GM12878 (cell line): ENCODE results near the gene R3HDM1. TPM values are rescaled to one million over a fixed set of nuclear protein-coding genes. Genes with fewer than 3 reads are reported as not detected.

Experiments used
- ATAC-seq: fragments of 200-7000 bp; cut with Tn5 transposase; 3 replicates; pipeline ENCODE4 v1.9.1; 2020; ENCODE audit warnings: mild to moderate bottlenecking, moderate library complexity
- BruUV-seq: library from RNA; stranded (reverse); fragments of 400-500 nt; replicated peaks from 2 replicates; lab custom pipeline; 2021; lab: Mats Ljungman, UMichigan
- CTCF ChIA-PET: fragments of 300-600 bp; sonication (Branson Sonifier 250); formaldehyde crosslinking; extraction: SDS; loops from one replicate; lab custom pipeline; 2021; ENCODE audit warnings: inconsistent platforms; lab: Yijun Ruan, JAX
- POLR2A ChIA-PET: fragments of 350-600 bp; formaldehyde crosslinking; extraction: SDS; loops from one replicate; lab custom pipeline; 2021; ENCODE audit warnings: inconsistent platforms; lab: Charles Lee
- RAD21 ChIA-PET: fragments of 300-600 bp; sonication (Branson Sonifier 250); formaldehyde crosslinking; loops from one replicate; lab custom pipeline; 2023; ENCODE audit warnings: antibody characterized with exemption; ENCODE audit not compliant: unreplicated experiment; lab: Charles Lee
- SMC1A ChIA-PET: fragments of 300-600 bp; sonication (Branson Sonifier 250); formaldehyde crosslinking; loops from one replicate; lab custom pipeline; 2023; ENCODE audit not compliant: unreplicated experiment, uncharacterized antibody; lab: Charles Lee
- DNase-seq: peaks from one replicate; pipeline ENCODE4 v3.0.0-alpha.2; 2011; ENCODE audit warnings: low read depth, low spot score
- FAIRE-seq: peaks from 3 replicates; lab custom pipeline; 2011; peaks lifted over from hg19 to GRCh38; lab: Jason Lieb, UNC
- H2AFZ ChIP-seq: 2 replicates; pipeline ENCODE4 v1.6.0; 2011; ENCODE audit warnings: low read depth, low read length, control low read depth; ENCODE audit not compliant: control insufficient read depth
- H3K27ac ChIP-seq: 2 replicates; pipeline ENCODE4 v1.5.1; 2011; ENCODE audit warnings: control low read depth; ENCODE audit not compliant: control insufficient read depth, insufficient read depth
- H3K27me3 ChIP-seq, 2 experiments: replicated peaks in 1 of 2; 2 replicates each; pipeline versions ENCODE4 v1.6.0 to v1.6.1; 2011; ENCODE audit warnings: low read length in 1 of 2; ENCODE audit not compliant: control insufficient read depth in 2 of 2, insufficient read depth in 2 of 2
- H3K36me3 ChIP-seq, 2 experiments: 2 replicates each; pipeline ENCODE4 v1.5.1; 2011; ENCODE audit warnings: low read length in 1 of 2; ENCODE audit not compliant: control insufficient read depth in 2 of 2, insufficient read depth in 2 of 2
- H3K4me1 ChIP-seq: 2 replicates; pipeline ENCODE4 v1.6.1; 2011; ENCODE audit warnings: mild to moderate bottlenecking, low read length, moderate library complexity, mixed read lengths; ENCODE audit not compliant: control insufficient read depth, insufficient read depth
- H3K4me2 ChIP-seq: 2 replicates; pipeline ENCODE4 v1.6.0; 2011; ENCODE audit warnings: control low read depth; ENCODE audit not compliant: control insufficient read depth, insufficient read depth
- H3K4me3 ChIP-seq: fragments of 200-600 bp; sonication (generic); 2 replicates; pipeline ENCODE4 v1.5.1; 2016
- H3K79me2 ChIP-seq: 2 replicates; pipeline ENCODE4 v1.6.0; 2011; ENCODE audit warnings: low read length; ENCODE audit not compliant: control insufficient read depth, insufficient read depth
- H3K9ac ChIP-seq: 2 replicates; pipeline ENCODE4 v1.8.0; 2011; ENCODE audit warnings: low read length, control low read depth, mixed read lengths; ENCODE audit not compliant: control insufficient read depth, insufficient read depth
- H3K9me3 ChIP-seq: replicated peaks from 3 replicates; pipeline ENCODE4 v1.5.1; 2011; ENCODE audit warnings: mild to moderate bottlenecking, low read length; ENCODE audit not compliant: control insufficient read depth, insufficient read depth
- H4K20me1 ChIP-seq: 2 replicates; pipeline ENCODE4 v1.6.0; 2011; ENCODE audit not compliant: control insufficient read depth, insufficient read depth
- IKZF1 ChIP-seq: fragments of 450-650 bp; conservative IDR thresholded peaks from 2 replicates; pipeline ENCODE4 v1.6.1; 2017; ENCODE audit warnings: antibody characterized with exemption, mild to moderate bottlenecking
- JUNB ChIP-seq: IDR thresholded peaks from 2 replicates; pipeline ENCODE4 v1.6.1; 2016; ENCODE audit warnings: antibody characterized with exemption, mild to moderate bottlenecking
- MLLT1 ChIP-seq: fragments of 450-650 bp; IDR thresholded peaks from 2 replicates; pipeline ENCODE4 v1.6.1; 2016; ENCODE audit warnings: mild to moderate bottlenecking
- MYB ChIP-seq: fragments of 150-350 bp; IDR thresholded peaks from 2 replicates; pipeline ENCODE4 v1.6.1; 2014; ENCODE audit warnings: mild to moderate bottlenecking, low read depth, low read length, borderline replicate concordance
- NR2F1 ChIP-seq: fragments of 450-650 bp; conservative IDR thresholded peaks from 2 replicates; pipeline ENCODE4 v1.6.1; 2017; ENCODE audit warnings: mild to moderate bottlenecking
- PRDM15 ChIP-seq: fragments of 450-650 bp; formaldehyde crosslinking; IDR thresholded peaks from 2 replicates; pipeline ENCODE4 v1.4.0; 2020; ENCODE audit warnings: mild to moderate bottlenecking, moderate library complexity
- SIN3A ChIP-seq: IDR thresholded peaks from 2 replicates; pipeline ENCODE4 v1.6.1; 2012; ENCODE audit warnings: low read depth, low read length, improper control_type of control experiment
- SREBF1 ChIP-seq: IDR thresholded peaks from 2 replicates; pipeline ENCODE4 v1.6.1; 2012; ENCODE audit warnings: mild to moderate bottlenecking, low read length
- SREBF2 ChIP-seq: IDR thresholded peaks from 2 replicates; pipeline ENCODE4 v1.6.1; 2012; ENCODE audit warnings: mild to moderate bottlenecking, low read length
- SUZ12 ChIP-seq: fragments of 200-600 bp; sonication (generic); IDR thresholded peaks from one replicate; pipeline ENCODE4 v1.6.1; 2018; ENCODE audit warnings: antibody characterized with exemption, mild to moderate bottlenecking; ENCODE audit not compliant: unreplicated experiment
- ZBTB40 ChIP-seq: fragments of 450-650 bp; IDR thresholded peaks from 2 replicates; pipeline ENCODE4 v1.6.1; 2016; ENCODE audit warnings: mild to moderate bottlenecking, moderate library complexity, borderline replicate concordance
- ZNF384 ChIP-seq: IDR thresholded peaks from 2 replicates; pipeline ENCODE4 v1.6.1; 2012; ENCODE audit warnings: low read depth, mild to moderate bottlenecking, low read length, improper control_type of control experiment, borderline replicate concordance
- in situ Hi-C: fragments of 300-500 bp; cut with MboI; formaldehyde crosslinking; loops from 9 replicates; pipeline ENCODE4 v1.14.3; 2018; ENCODE audit warnings: mixed read lengths
- intact Hi-C: fragments of 100-400 bp; cut with micrococcal nuclease; formaldehyde crosslinking; loops from one replicate; pipeline ENCODE4 v1.14.2; 2022; ENCODE audit not compliant: unreplicated experiment
- polyA plus RNA-seq, 11 experiments: library from polyadenylated mRNA; depleted of rRNA in 4 of 11; unstranded in 6 of 11; stranded (reverse) in 5 of 11; fragments of >200 nt; fragmentation: Nextera tagmentation in 4 of 11; fragmentation: Illumina TruSeq in 1 of 11; extraction: Ambion mirVana in 4 of 11; extraction: Trizol in 1 of 11; gene quantifications; 1 replicate in 1 of 11; 2 replicates in 10 of 11; pipeline versions ENCODE4 v1.2.1 to v1.2.3, GENCODE V29; 2011 to 2016; ENCODE audit warnings: inconsistent platforms in 2 of 11, missing spikeins in 2 of 11, low read depth in 1 of 11
- total RNA-seq, 4 experiments: library from RNA; depleted of rRNA in 3 of 4; stranded (reverse); fragments of >200 nt in 3 of 4; fragmentation: Illumina TruSeq in 1 of 4; extraction: Trizol in 1 of 4; gene quantifications; 2 replicates each; pipeline versions ENCODE4 v1.2.1 to v1.2.3, GENCODE V29; 2013 to 2021
- TF ChIP-seq, protein P1 (sequence below): fragments of 450-650 bp; IDR thresholded peaks from 2 replicates; pipeline ENCODE4 v1.6.1; 2017; ENCODE audit warnings: mild to moderate bottlenecking

R3HDM1 gene
- total and polyA plus RNA-seq, 10 of the 15 experiments (the other 5 are each of a cell fraction or from before 2014, with no cell fraction given), result 16.8 to 89.6 (median 47.7) TPM

GRCh38 chr2:135617501-135618015 lies 86.3 kb downstream of the R3HDM1 start:
- H3K4me1 ChIP-seq, result peaks cover 14% of the 10 kb centered on the region
- intact Hi-C loops (no loop called here), in situ Hi-C loops (no loop called here)
- no peaks in the 10 kb centered on the region; a peak in 1 of 4 replicates for H3K36me3 ChIP-seq
- H3K27me3 ChIP-seq, result no peaks in the 10 kb centered on the region
- H3K4me3 ChIP-seq, result no peak overlapping the region
- FAIRE-seq (no peak), ATAC-seq (no peak), DNase-seq (no peak)
- no peaks in the 10 kb centered on the region for H3K9me3 ChIP-seq
- H4K20me1 ChIP-seq, result no peaks in the 10 kb centered on the region
- ChIA-PET CTCF (interaction anchor here (1.2 kb wide), 1 partner anchor 18 kb away, joined by 3 read pairs; no protein-coding TSS in a partner anchor), POLR2A (interaction anchor here (0.6 kb wide), 1 partner anchor 85 kb away, joined by 7 read pairs; no protein-coding TSS in a partner anchor), RAD21 (no interaction called here), SMC1A (interaction anchor here (1.2 kb wide), 1 partner anchor 162 kb away, joined by 3 read pairs; no protein-coding TSS in a partner anchor)
- no peak overlapping the region for H3K4me2 ChIP-seq
- no peak overlapping the region for H2AFZ ChIP-seq
- no peak overlapping the region for H3K27ac ChIP-seq
- no peaks in the 10 kb centered on the region for H3K79me2 ChIP-seq
- no TSS peak for BruUV-seq
- no peak overlapping the region for H3K9ac ChIP-seq
- TF ChIP-seq, protein P1, sequence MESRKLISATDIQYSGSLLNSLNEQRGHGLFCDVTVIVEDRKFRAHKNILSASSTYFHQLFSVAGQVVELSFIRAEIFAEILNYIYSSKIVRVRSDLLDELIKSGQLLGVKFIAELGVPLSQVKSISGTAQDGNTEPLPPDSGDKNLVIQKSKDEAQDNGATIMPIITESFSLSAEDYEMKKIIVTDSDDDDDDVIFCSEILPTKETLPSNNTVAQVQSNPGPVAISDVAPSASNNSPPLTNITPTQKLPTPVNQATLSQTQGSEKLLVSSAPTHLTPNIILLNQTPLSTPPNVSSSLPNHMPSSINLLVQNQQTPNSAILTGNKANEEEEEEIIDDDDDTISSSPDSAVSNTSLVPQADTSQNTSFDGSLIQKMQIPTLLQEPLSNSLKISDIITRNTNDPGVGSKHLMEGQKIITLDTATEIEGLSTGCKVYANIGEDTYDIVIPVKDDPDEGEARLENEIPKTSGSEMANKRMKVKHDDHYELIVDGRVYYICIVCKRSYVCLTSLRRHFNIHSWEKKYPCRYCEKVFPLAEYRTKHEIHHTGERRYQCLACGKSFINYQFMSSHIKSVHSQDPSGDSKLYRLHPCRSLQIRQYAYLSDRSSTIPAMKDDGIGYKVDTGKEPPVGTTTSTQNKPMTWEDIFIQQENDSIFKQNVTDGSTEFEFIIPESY, result no peak
- no peak for TF ChIP-seq ZNF384
- TF ChIP-seq JUNB, result no peak
- no peak for TF ChIP-seq PRDM15
- TF ChIP-seq IKZF1, result no peak
- no peak for TF ChIP-seq SREBF1
- TF ChIP-seq ZBTB40, result no peak
- no peak for TF ChIP-seq MYB
- no peak for TF ChIP-seq MLLT1
- TF ChIP-seq SREBF2, result no peak
- no peak for TF ChIP-seq SUZ12
- TF ChIP-seq SIN3A, result no peak
- no peak for TF ChIP-seq NR2F1
